ENCODE data around the gene NUDT11. TPM values are rescaled to one million over a fixed set of nuclear protein-coding genes. Genes with fewer than 3 reads are reported as not detected.
"Not testable (repeated sequence)": the region's sequence is repeated elsewhere in the genome, so short reads cannot be mapped to it uniquely, and the experiment has no call there.

The NUDT11 gene
- total RNA-seq, 1 experiment from 2014 or later, result 23.6 TPM

- Mint-ChIP-seq H3K4me1 (peaks cover 2 to 7% of the 10 kb centered on the region in 2 experiments; a peak in 2 of 4 replicates), H3K27ac (no peak overlapping the region), H3K4me3 (no peak overlapping the region), H3K9me3 (peaks cover 58 to 59% of the 10 kb centered on the region in 2 experiments), H3K36me3 (ENCODE audit: insufficient read depth in 1 of 3, low read depth in 3 of 3) (peaks cover 4 to 15% (median 8%) of the 10 kb centered on the region in 3 experiments), H3K27me3 (ENCODE audit: low read depth) (no peaks in the 10 kb centered on the region)
- H3K23ac ChIP-seq (ENCODE audit: insufficient read length, low read depth, low read length), result no peak overlapping the region
- no peaks in the 10 kb centered on the region for H3K27me3 ChIP-seq (ENCODE audit: insufficient read depth, low read length)
- H3K14ac ChIP-seq (ENCODE audit: insufficient read depth, low read length), result no peak overlapping the region
- no peak overlapping the region for H3K4me2 ChIP-seq (ENCODE audit: insufficient read depth, insufficient read length, low read length)
- H3K18ac ChIP-seq (ENCODE audit: insufficient read length, low read depth, low read length), result no peak overlapping the region
- H2AFZ ChIP-seq (ENCODE audit: low read length), result no peak overlapping the region
- no peak overlapping the region for H4K91ac ChIP-seq (ENCODE audit: insufficient read length, low read depth, low read length)
- H3K9me3 ChIP-seq (ENCODE audit: control insufficient read depth, low read depth, low read length), result peaks cover 28% of the 10 kb centered on the region
- H4K8ac ChIP-seq (replicated peaks; ENCODE audit: insufficient read length, low read depth, low read length), result no peak overlapping the region
- no peaks in the 10 kb centered on the region for H3K23me2 ChIP-seq (ENCODE audit: insufficient read length, low read depth, low read length, poor library complexity, severe bottlenecking)
- no peak overlapping the region for H3K56ac ChIP-seq (ENCODE audit: insufficient read length, low read depth, low read length)
- DNase-seq, result no peak
- no peaks in the 10 kb centered on the region for H3K79me1 ChIP-seq (ENCODE audit: insufficient read depth, low read depth, low read length, poor library complexity, severe bottlenecking)
- no peak overlapping the region for H2BK5ac ChIP-seq (ENCODE audit: insufficient read length, low read length)
- H4K5ac ChIP-seq (ENCODE audit: insufficient read length, low read depth, low read length), result no peak overlapping the region
- H3K9ac ChIP-seq (ENCODE audit: extremely low read depth, insufficient read length, low read length), result no peak overlapping the region
- no peaks in the 10 kb centered on the region for H4K20me1 ChIP-seq (ENCODE audit: control insufficient read depth, insufficient read depth, insufficient read length)
- no peak overlapping the region for H3K27ac ChIP-seq (ENCODE audit: insufficient read length, low read depth, low read length)
- H3K4me1 ChIP-seq (ENCODE audit: insufficient read depth, low read length), result no peaks in the 10 kb centered on the region
- TF ChIP-seq, protein P1, sequence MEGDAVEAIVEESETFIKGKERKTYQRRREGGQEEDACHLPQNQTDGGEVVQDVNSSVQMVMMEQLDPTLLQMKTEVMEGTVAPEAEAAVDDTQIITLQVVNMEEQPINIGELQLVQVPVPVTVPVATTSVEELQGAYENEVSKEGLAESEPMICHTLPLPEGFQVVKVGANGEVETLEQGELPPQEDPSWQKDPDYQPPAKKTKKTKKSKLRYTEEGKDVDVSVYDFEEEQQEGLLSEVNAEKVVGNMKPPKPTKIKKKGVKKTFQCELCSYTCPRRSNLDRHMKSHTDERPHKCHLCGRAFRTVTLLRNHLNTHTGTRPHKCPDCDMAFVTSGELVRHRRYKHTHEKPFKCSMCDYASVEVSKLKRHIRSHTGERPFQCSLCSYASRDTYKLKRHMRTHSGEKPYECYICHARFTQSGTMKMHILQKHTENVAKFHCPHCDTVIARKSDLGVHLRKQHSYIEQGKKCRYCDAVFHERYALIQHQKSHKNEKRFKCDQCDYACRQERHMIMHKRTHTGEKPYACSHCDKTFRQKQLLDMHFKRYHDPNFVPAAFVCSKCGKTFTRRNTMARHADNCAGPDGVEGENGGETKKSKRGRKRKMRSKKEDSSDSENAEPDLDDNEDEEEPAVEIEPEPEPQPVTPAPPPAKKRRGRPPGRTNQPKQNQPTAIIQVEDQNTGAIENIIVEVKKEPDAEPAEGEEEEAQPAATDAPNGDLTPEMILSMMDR (conservative IDR thresholded peaks at IDR 0.05), result no peak
- H2BK15ac ChIP-seq (ENCODE audit: low read depth, low read length), result no peak overlapping the region
- H3K79me2 ChIP-seq (ENCODE audit: insufficient read depth, low read length), result no peaks in the 10 kb centered on the region
- H2BK120ac ChIP-seq (ENCODE audit: low read depth, low read length, poor library complexity, severe bottlenecking), result no peak overlapping the region
- H2BK12ac ChIP-seq (ENCODE audit: insufficient read length, low read depth, low read length), result no peak overlapping the region
- WGBS (ENCODE audit: extremely low coverage, insufficient read length, low lambda C conversion rate), result no CpG with 5 or more reads among the region's 6 CpGs
- no peak overlapping the region for H3K4ac ChIP-seq (ENCODE audit: low read depth, low read length)
- H3T11ph ChIP-seq (ENCODE audit: low read length), result no peak overlapping the region
- no peak overlapping the region for H2BK20ac ChIP-seq (ENCODE audit: low read depth, low read length, poor library complexity, severe bottlenecking)
- H2AK5ac ChIP-seq (ENCODE audit: insufficient read length, low read length), result no peak overlapping the region
Measured at GRCh38 chrX:51484616-51485015, 11.8 kb downstream of the NUDT11 start.

- DNase-seq, H3K4me3 Mint-ChIP-seq: not testable (repeated sequence)
- no CpG with 5 or more reads among the region's 5 CpGs for whole genome bisulfite sequencing (ENCODE audit: extremely low coverage, insufficient read length, low lambda C conversion rate)
Measured at GRCh38 chrX:51482411-51482810, 14.0 kb downstream of the NUDT11 start.

More at GRCh38 chrX:51482411-51482810, 14.0 kb downstream of the NUDT11 start:
- H3K9me3 ChIP-seq (ENCODE audit: control insufficient read depth, low read depth, low read length), result peaks cover 16% of the 10 kb centered on the region
- H3K23ac ChIP-seq (ENCODE audit: insufficient read length, low read depth, low read length); H4K8ac ChIP-seq (replicated peaks; ENCODE audit: insufficient read length, low read depth, low read length); H3T11ph ChIP-seq (ENCODE audit: low read length); H3K56ac ChIP-seq (ENCODE audit: insufficient read length, low read depth, low read length); H3K4me1 ChIP-seq (ENCODE audit: insufficient read depth, low read length); H3K4me1 Mint-ChIP-seq; H4K91ac ChIP-seq (ENCODE audit: insufficient read length, low read depth, low read length); H3K14ac ChIP-seq (ENCODE audit: insufficient read depth, low read length); H3K9ac ChIP-seq (ENCODE audit: extremely low read depth, insufficient read length, low read length); H3K27ac Mint-ChIP-seq; H3K79me1 ChIP-seq (ENCODE audit: insufficient read depth, low read depth, low read length, poor library complexity, severe bottlenecking); H3K27me3 Mint-ChIP-seq (ENCODE audit: low read depth); H3K23me2 ChIP-seq (ENCODE audit: insufficient read length, low read depth, low read length, poor library complexity, severe bottlenecking); H3K4me2 ChIP-seq (ENCODE audit: insufficient read depth, insufficient read length, low read length); H2BK12ac ChIP-seq (ENCODE audit: insufficient read length, low read depth, low read length); H4K20me1 ChIP-seq (ENCODE audit: control insufficient read depth, insufficient read depth, insufficient read length); H2BK5ac ChIP-seq (ENCODE audit: insufficient read length, low read length); H3K79me2 ChIP-seq (ENCODE audit: insufficient read depth, low read length); H3K27ac ChIP-seq (ENCODE audit: insufficient read length, low read depth, low read length); H3K4ac ChIP-seq (ENCODE audit: low read depth, low read length); H2AK5ac ChIP-seq (ENCODE audit: insufficient read length, low read length); H2BK15ac ChIP-seq (ENCODE audit: low read depth, low read length); H2AFZ ChIP-seq (ENCODE audit: low read length); H3K18ac ChIP-seq (ENCODE audit: insufficient read length, low read depth, low read length); H2BK120ac ChIP-seq (ENCODE audit: low read depth, low read length, poor library complexity, severe bottlenecking); H3K27me3 ChIP-seq (ENCODE audit: insufficient read depth, low read length); H2BK20ac ChIP-seq (ENCODE audit: low read depth, low read length, poor library complexity, severe bottlenecking); H4K5ac ChIP-seq (ENCODE audit: insufficient read length, low read depth, low read length): not testable (repeated sequence)
- H3K9me3 Mint-ChIP-seq, result peaks cover 61 to 64% of the 10 kb centered on the region in 2 experiments
- peaks cover 4 to 13% (median 7%) of the 10 kb centered on the region in 3 experiments; a peak in 6 of 7 replicates for H3K36me3 Mint-ChIP-seq (ENCODE audit: insufficient read depth in 1 of 3, low read depth in 3 of 3)
